HepG2 (cell line): ENCODE measurements around the gene COL13A1. TPM values are rescaled to one million over a fixed set of nuclear protein-coding genes. Genes with fewer than 3 reads are reported as not detected.

Source experiments
- ATAC-seq: fragments of 200-7000 bp; cut with Tn5 transposase; 3 replicates; pipeline ENCODE4 v1.9.1; 2020; ENCODE audit warnings: mild to moderate bottlenecking, moderate library complexity
- BruUV-seq: library from RNA; stranded (reverse); fragments of 400-500 nt; replicated peaks from 2 replicates; lab custom pipeline; 2021; lab: Mats Ljungman, UMichigan
- CTCF ChIA-PET: fragments of 300-600 bp; formaldehyde crosslinking; extraction: SDS; loops from one replicate; lab custom pipeline; 2021; ENCODE audit warnings: low total read pairs, inconsistent platforms, low intra/inter-chr PET ratio; lab: Yijun Ruan, JAX
- POLR2A ChIA-PET: fragments of 350-600 bp; sonication (Branson Sonifier 250); formaldehyde crosslinking; loops from one replicate; lab custom pipeline; 2020; ENCODE audit warnings: antibody characterized with exemption, inconsistent platforms; lab: Yijun Ruan, JAX
- DNase-seq: peaks from one replicate; pipeline ENCODE4 v3.0.0-alpha.2; 2015; ENCODE audit warnings: low spot score
- FAIRE-seq: peaks from 3 replicates; lab custom pipeline; 2011; peaks lifted over from hg19 to GRCh38; lab: Jason Lieb, UNC
- H2AFZ ChIP-seq: one replicate; pipeline ENCODE4 v1.6.1; 2011; ENCODE audit warnings: low read length, inconsistent platforms
- H3K27ac ChIP-seq: fragments of 300-600 bp; 3 replicates; pipeline ENCODE4 v1.8.0; 2011; ENCODE audit warnings: mixed run types, mild to moderate bottlenecking, mixed read lengths, low read length, inconsistent platforms; ENCODE audit not compliant: insufficient read depth; ENCODE audit errors: extremely low read length
- H3K27me3 ChIP-seq, 2 experiments: fragments of 200-600 bp in 1 of 2; 2 replicates in 1 of 2; 3 replicates in 1 of 2; pipeline versions ENCODE4 v1.6.0 to v1.8.0; 2011; ENCODE audit warnings: low read length in 2 of 2, mild to moderate bottlenecking in 2 of 2, moderate library complexity in 2 of 2, inconsistent platforms in 1 of 2; ENCODE audit not compliant: insufficient read depth in 2 of 2, control insufficient read depth in 1 of 2
- H3K36me3 ChIP-seq, 2 experiments: fragments of 200-600 bp in 1 of 2; replicated peaks in 1 of 2; 2 replicates in 1 of 2; 3 replicates in 1 of 2; pipeline versions ENCODE4 v1.5.1 to v1.8.0; 2011; ENCODE audit warnings: low read length in 2 of 2, inconsistent platforms in 1 of 2; ENCODE audit not compliant: insufficient read depth in 2 of 2, control insufficient read depth in 1 of 2
- H3K4me1 ChIP-seq: 2 replicates; pipeline ENCODE4 v1.5.1; 2012; ENCODE audit warnings: low read length, inconsistent platforms; ENCODE audit not compliant: insufficient read depth
- H3K4me2 ChIP-seq: 2 replicates; pipeline ENCODE4 v1.6.0; 2011; ENCODE audit warnings: low read depth, low read length, inconsistent platforms
- H3K4me3 ChIP-seq, 3 experiments: fragments of 200-600 bp in 1 of 3; sonication (generic), shearing (Covaris generic) in 1 of 3; replicated peaks in 1 of 3; 2 replicates each; pipeline ENCODE4 v1.5.1; 2011 to 2016; ENCODE audit warnings: low read length in 3 of 3, inconsistent platforms in 2 of 3, low read depth in 2 of 3, mild to moderate bottlenecking in 2 of 3, control low read depth in 1 of 3, mixed read lengths in 1 of 3; ENCODE audit not compliant: insufficient read depth in 1 of 3
- H3K79me2 ChIP-seq: one replicate; pipeline ENCODE4 v1.6.1; 2011; ENCODE audit warnings: low read length, inconsistent platforms; ENCODE audit not compliant: insufficient read depth
- H3K9ac ChIP-seq: 2 replicates; pipeline ENCODE4 v1.6.0; 2011; ENCODE audit warnings: mild to moderate bottlenecking, low read depth, low read length, inconsistent platforms; ENCODE audit not compliant: insufficient read depth
- H3K9me3 ChIP-seq: 2 replicates; pipeline ENCODE4 v1.5.1; 2012; ENCODE audit warnings: mild to moderate bottlenecking, low read length
- H4K20me1 ChIP-seq: 2 replicates; pipeline ENCODE4 v1.6.0; 2011; ENCODE audit warnings: inconsistent platforms, mild to moderate bottlenecking, low read length, moderate library complexity; ENCODE audit not compliant: insufficient read depth
- LBX2 ChIP-seq: sonication (generic); formaldehyde crosslinking; IDR thresholded peaks from 2 replicates; pipeline ENCODE4 v1.5.0; 2020; ENCODE audit warnings: missing genetic modification reagents, mild to moderate bottlenecking, borderline replicate concordance
- PCBP2 ChIP-seq: fragments of 200-400 bp; formaldehyde crosslinking; optimal IDR thresholded peaks from 2 replicates; pipeline ENCODE3; 2018; ENCODE audit warnings: low read length, low read depth; ENCODE audit not compliant: poor library complexity, severe bottlenecking
- RORA ChIP-seq: sonication (generic); formaldehyde crosslinking; IDR thresholded peaks from 2 replicates; pipeline ENCODE4 v1.5.0; 2020; ENCODE audit warnings: mild to moderate bottlenecking, missing genetic modification reagents, moderate library complexity
- SMAD1 ChIP-seq: sonication (generic); formaldehyde crosslinking; IDR thresholded peaks from 2 replicates; pipeline ENCODE4 v1.4.0; 2020; ENCODE audit warnings: missing genetic modification reagents, low read depth, mild to moderate bottlenecking, borderline replicate concordance
- SNRNP70 ChIP-seq: fragments of 200-400 bp; formaldehyde crosslinking; IDR thresholded peaks from 2 replicates; pipeline ENCODE4 v1.6.1; 2017; ENCODE audit warnings: mild to moderate bottlenecking, low read depth, low read length, moderate library complexity
- THAP7 ChIP-seq: sonication (generic); formaldehyde crosslinking; IDR thresholded peaks from 2 replicates; pipeline ENCODE4 v1.8.1; 2023; ENCODE audit warnings: mild to moderate bottlenecking, missing genetic modification reagents
- U2AF1 ChIP-seq: fragments of 200-400 bp; formaldehyde crosslinking; optimal IDR thresholded peaks from 2 replicates; pipeline ENCODE3; 2017; ENCODE audit warnings: mild to moderate bottlenecking, low read depth, low read length
- ZBTB20 ChIP-seq: sonication (generic); formaldehyde crosslinking; IDR thresholded peaks from 2 replicates; pipeline ENCODE4 v1.8.1; 2023; ENCODE audit warnings: missing genetic modification reagents, low read depth, mild to moderate bottlenecking, borderline replicate concordance
- ZBTB44 ChIP-seq: sonication (generic); formaldehyde crosslinking; IDR thresholded peaks from 2 replicates; pipeline ENCODE4 v1.4.0; 2020; ENCODE audit warnings: missing genetic modification reagents
- ZFP37 ChIP-seq: sonication (generic); formaldehyde crosslinking; IDR thresholded peaks from 2 replicates; pipeline ENCODE4 v1.4.0; 2020; ENCODE audit warnings: missing genetic modification reagents, borderline replicate concordance
- ZFY ChIP-seq: sonication (generic); formaldehyde crosslinking; IDR thresholded peaks from 2 replicates; pipeline ENCODE4 v1.4.0; 2020; ENCODE audit warnings: missing genetic modification reagents
- ZNF160 ChIP-seq: sonication (generic); formaldehyde crosslinking; IDR thresholded peaks from 2 replicates; pipeline ENCODE4 v1.8.0; 2022; ENCODE audit warnings: mild to moderate bottlenecking, inconsistent platforms, missing genetic modification reagents
- ZNF367 ChIP-seq: sonication (generic); formaldehyde crosslinking; IDR thresholded peaks from 2 replicates; pipeline ENCODE4 v1.4.0; 2020; ENCODE audit warnings: missing genetic modification reagents, borderline replicate concordance
- ZNF547 ChIP-seq: sonication (generic); formaldehyde crosslinking; IDR thresholded peaks from 2 replicates; pipeline ENCODE4 v1.5.1; 2020; ENCODE audit warnings: mild to moderate bottlenecking, missing genetic modification reagents
- ZNF879 ChIP-seq: sonication (generic); formaldehyde crosslinking; IDR thresholded peaks from 2 replicates; pipeline ENCODE4 v1.8.1; 2023; ENCODE audit warnings: missing genetic modification reagents
- WGBS: methylation state at CpG from one replicate; pipeline ENCODE4 v1.1.6; 2017; ENCODE audit warnings: low lambda C conversion rate; 5-methylcytosine and 5-hydroxymethylcytosine counted together
- in situ Hi-C: cut with HindIII; loops from 2 replicates; pipeline ENCODE4 v1.10.0; 2017; ENCODE audit warnings: low pct_unique_long_range_greater_than_20kb; ENCODE audit not compliant: extremely low pct_ligation_motif_present
- intact Hi-C: fragments of 100-400 bp; cut with micrococcal nuclease; formaldehyde crosslinking; loops from one replicate; pipeline ENCODE4 v1.10.0; 2022; ENCODE audit not compliant: unreplicated experiment
- polyA plus RNA-seq, 8 experiments: library from polyadenylated mRNA; depleted of rRNA in 3 of 8; stranded (reverse) in 7 of 8; unstranded in 1 of 8; fragments of >200 nt; fragmentation: Illumina TruSeq in 4 of 8; extraction: Trizol in 4 of 8; gene quantifications; 2 replicates each; pipeline versions ENCODE4 v1.2.1 to v1.2.3, GENCODE V29; 2011 to 2016; ENCODE audit warnings: low read depth in 4 of 8, missing spikeins in 1 of 8, mixed read lengths in 1 of 8; ENCODE audit not compliant: insufficient read depth in 1 of 8
- total RNA-seq, 5 experiments: library from RNA; depleted of rRNA; stranded (reverse); fragments of >200 nt; fragmentation: Illumina TruSeq; extraction: Trizol; gene quantifications; 2 replicates each; pipeline ENCODE4 v1.2.3, GENCODE V29; 2016; ENCODE audit warnings: low read depth in 1 of 5
- TF ChIP-seq, protein P1 (sequence below): sonication (generic); formaldehyde crosslinking; IDR thresholded peaks from 2 replicates; pipeline ENCODE4 v1.4.0; 2020; ENCODE audit warnings: missing genetic modification reagents; ENCODE audit errors: not compliant biosample characterization
- TF ChIP-seq, protein P2 (sequence below): sonication (generic); formaldehyde crosslinking; IDR thresholded peaks from 2 replicates; pipeline ENCODE4 v1.8.0; 2022; ENCODE audit warnings: missing genetic modification reagents, mild to moderate bottlenecking, inconsistent platforms, borderline replicate concordance

COL13A1 gene
- total and polyA plus RNA-seq, 2 of the 13 experiments (the other 11 are each of a cell fraction or from before 2014, with no cell fraction given), result 0.07 TPM; not detected in 1

DNA sequence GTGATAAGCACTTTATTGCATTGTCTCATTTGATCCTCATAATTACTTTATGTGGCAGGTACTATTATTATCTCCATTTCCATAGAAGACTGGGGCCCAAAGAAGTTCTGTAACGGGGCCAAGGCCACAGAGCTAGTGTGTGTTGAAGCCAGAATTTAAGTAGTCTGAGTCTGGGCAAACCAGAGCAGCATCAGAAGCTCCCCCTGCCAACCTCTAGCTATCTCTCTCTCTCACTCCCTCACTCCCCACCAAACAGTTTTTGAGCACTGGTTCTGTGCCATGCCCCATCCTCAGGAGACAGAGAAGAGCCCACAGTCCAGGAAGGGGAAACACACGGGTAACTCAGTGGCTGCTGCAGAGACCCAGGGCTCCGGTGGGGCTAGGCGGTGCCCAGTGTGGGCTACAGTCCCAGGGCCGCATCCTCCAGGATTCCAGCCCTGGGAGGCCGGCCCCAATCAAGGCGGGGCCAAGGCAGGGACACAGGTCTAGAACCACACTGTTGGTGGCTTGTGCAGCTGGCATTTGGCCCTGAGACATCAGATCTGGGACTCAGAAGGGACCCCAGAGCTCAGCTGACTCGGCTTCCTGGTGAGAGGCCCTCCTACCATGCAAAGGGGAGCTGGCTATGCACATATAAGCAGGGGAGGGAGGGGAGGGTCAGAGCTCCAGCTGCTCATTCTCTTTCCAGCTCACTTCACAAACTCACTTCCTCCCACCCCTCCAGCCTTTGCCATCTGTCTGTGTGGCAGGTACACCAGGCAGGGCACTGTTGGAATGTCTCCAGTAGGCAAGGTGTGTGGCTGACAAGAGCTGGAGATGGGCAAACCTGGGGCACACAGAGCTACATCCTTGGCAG is 34.4 kb downstream of the COL13A1 start (continued):
- TF ChIP-seq ZNF879 (CRISPR knock-in tag) (no peak), ZNF160 (no peak), LBX2 (no peak), ZNF367 (CRISPR knock-in tag) (no peak), SMAD1 (CRISPR knock-in tag) (no peak), ZBTB44 (CRISPR knock-in tag) (no peak), ZNF547 (CRISPR knock-in tag) (no peak), ZBTB20 (CRISPR knock-in tag) (no peak)

DNA sequence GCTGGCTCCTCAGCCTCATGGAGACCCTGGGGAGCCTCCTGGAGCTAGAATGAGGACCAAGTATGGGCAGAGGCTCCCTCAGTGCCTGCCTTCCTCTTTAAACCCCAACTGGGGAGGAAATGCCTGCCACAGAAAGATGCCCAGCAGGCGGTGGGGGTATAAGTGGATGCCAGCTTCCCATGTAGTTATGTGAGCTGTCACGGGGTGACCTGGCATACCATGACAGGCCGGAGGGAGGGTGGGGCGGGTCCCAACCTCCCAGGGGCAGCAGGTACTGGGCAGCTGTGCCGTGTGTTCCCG is 35.0 kb downstream of the COL13A1 start:
- POLR2A ChIA-PET, result no interaction called here
- H4K20me1 ChIP-seq, result no peaks in the 10 kb centered on the region
- H3K9ac ChIP-seq, result no peak overlapping the region
- no peak for DNase-seq
- no peaks in the 10 kb centered on the region for H3K79me2 ChIP-seq
- H3K27ac ChIP-seq, result no peak overlapping the region
- no TSS peak for BruUV-seq
- no peaks in the 10 kb centered on the region for H3K36me3 ChIP-seq
- intact Hi-C loops, result no loop called here
- CTCF ChIA-PET, result no interaction called here
- no peak overlapping the region for H2AFZ ChIP-seq
- FAIRE-seq, result no peak
- no CpG with 5 or more reads among the region's 6 CpGs for WGBS
- TF ChIP-seq, protein P1, sequence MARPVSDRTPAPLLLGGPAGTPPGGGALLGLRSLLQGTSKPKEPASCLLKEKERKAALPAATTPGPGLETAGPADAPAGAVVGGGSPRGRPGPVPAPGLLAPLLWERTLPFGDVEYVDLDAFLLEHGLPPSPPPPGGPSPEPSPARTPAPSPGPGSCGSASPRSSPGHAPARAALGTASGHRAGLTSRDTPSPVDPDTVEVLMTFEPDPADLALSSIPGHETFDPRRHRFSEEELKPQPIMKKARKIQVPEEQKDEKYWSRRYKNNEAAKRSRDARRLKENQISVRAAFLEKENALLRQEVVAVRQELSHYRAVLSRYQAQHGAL (CRISPR knock-in tag), result no peak
- no peak for TF ChIP-seq THAP7
- TF ChIP-seq ZFP37 (CRISPR knock-in tag), result no peak
- no peak for TF ChIP-seq RORA
- no peak for TF ChIP-seq PCBP2
- no peak for TF ChIP-seq ZFY (CRISPR knock-in tag)
- TF ChIP-seq SNRNP70, result no peak
- TF ChIP-seq U2AF1, result no peak
- TF ChIP-seq, protein P2, sequence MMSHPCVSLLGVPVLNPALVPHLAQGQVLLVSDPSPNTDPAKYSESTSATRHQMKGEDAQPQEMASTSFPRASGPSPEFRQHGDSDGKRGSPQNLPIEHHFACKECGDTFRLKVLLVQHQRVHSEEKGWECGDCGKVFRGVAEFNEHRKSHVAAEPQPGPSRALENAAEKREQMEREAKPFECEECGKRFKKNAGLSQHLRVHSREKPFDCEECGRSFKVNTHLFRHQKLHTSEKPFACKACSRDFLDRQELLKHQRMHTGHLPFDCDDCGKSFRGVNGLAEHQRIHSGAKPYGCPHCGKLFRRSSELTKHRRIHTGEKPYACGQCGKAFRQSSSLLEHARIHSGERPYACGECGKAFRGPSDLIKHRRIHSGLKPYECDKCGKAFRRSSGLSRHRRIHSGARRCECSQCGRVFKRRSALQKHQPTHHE (CRISPR knock-in tag), result no peak
- in situ Hi-C loops, result no loop called here
- ATAC-seq, result no peak
- no peaks in the 10 kb centered on the region for H3K9me3 ChIP-seq
- no peaks in the 10 kb centered on the region for H3K4me1 ChIP-seq
- peaks cover 1 to 55% of the 10 kb centered on the region in 2 experiments for H3K27me3 ChIP-seq
- no peak overlapping the region for H3K4me3 ChIP-seq
- no peak overlapping the region for H3K4me2 ChIP-seq
